H9 (cell line): ENCODE results near the gene EDDM3A. TPM values are rescaled to one million over a fixed set of nuclear protein-coding genes. Genes with fewer than 3 reads are reported as not detected.
A peak's percentile ranks its signal among the peaks of the same experiment; 100 is the strongest.

Experiments
- DNase-seq: peaks from one replicate; pipeline ENCODE4 v3.0.0-alpha.2; 2017
- H2AFZ ChIP-seq: one replicate; pipeline ENCODE4 v1.6.1; 2013; ENCODE audit warnings: mild to moderate bottlenecking, low read length, control low read depth, moderate library complexity
- H2AK5ac ChIP-seq: 2 replicates; pipeline ENCODE4 v1.6.1; 2013; ENCODE audit warnings: low read length, control low read depth, mixed read lengths; ENCODE audit not compliant: insufficient read length
- H2BK120ac ChIP-seq: one replicate; pipeline ENCODE4 v1.6.1; 2013; ENCODE audit warnings: low read depth, mild to moderate bottlenecking, low read length, control low read depth, inconsistent platforms; ENCODE audit not compliant: poor library complexity, severe bottlenecking
- H2BK12ac ChIP-seq: 2 replicates; pipeline ENCODE4 v1.6.1; 2013; ENCODE audit warnings: low read length, control low read depth, mixed read lengths, low read depth; ENCODE audit not compliant: insufficient read length
- H2BK15ac ChIP-seq: 2 replicates; pipeline ENCODE4 v1.6.1; 2013; ENCODE audit warnings: low read depth, low read length, control low read depth
- H2BK20ac ChIP-seq: one replicate; pipeline ENCODE4 v1.6.1; 2013; ENCODE audit warnings: low read depth, mild to moderate bottlenecking, low read length, control low read depth, inconsistent platforms; ENCODE audit not compliant: poor library complexity, severe bottlenecking
- H2BK5ac ChIP-seq: 2 replicates; pipeline ENCODE4 v1.6.1; 2013; ENCODE audit warnings: low read length, control low read depth, mixed read lengths; ENCODE audit not compliant: insufficient read length
- H3K14ac ChIP-seq: 2 replicates; pipeline ENCODE4 v1.6.1; 2013; ENCODE audit warnings: low read length, control low read depth; ENCODE audit not compliant: insufficient read depth
- H3K18ac ChIP-seq: 2 replicates; pipeline ENCODE4 v1.6.1; 2013; ENCODE audit warnings: low read depth, mild to moderate bottlenecking, mixed read lengths, low read length, control low read depth; ENCODE audit not compliant: insufficient read length
- H3K23ac ChIP-seq: 2 replicates; pipeline ENCODE4 v1.6.1; 2013; ENCODE audit warnings: low read length, control low read depth, mixed read lengths, low read depth; ENCODE audit not compliant: insufficient read length
- H3K23me2 ChIP-seq: 2 replicates; pipeline ENCODE4 v1.6.1; 2013; ENCODE audit warnings: low read depth, mild to moderate bottlenecking, mixed read lengths, low read length, control low read depth; ENCODE audit not compliant: insufficient read length, poor library complexity, severe bottlenecking
- H3K27ac ChIP-seq: 2 replicates; pipeline ENCODE4 v1.5.1; 2013; ENCODE audit warnings: low read length, control low read depth, mixed read lengths, low read depth; ENCODE audit not compliant: insufficient read length
- H3K27me3 ChIP-seq: 2 replicates; pipeline ENCODE4 v1.6.1; 2013; ENCODE audit warnings: low read length, control low read depth, inconsistent platforms; ENCODE audit not compliant: insufficient read depth
- H3K4ac ChIP-seq: 2 replicates; pipeline ENCODE4 v1.6.1; 2013; ENCODE audit warnings: low read depth, mild to moderate bottlenecking, control low read depth, inconsistent platforms, low read length, moderate library complexity
- H3K4me1 ChIP-seq: 2 replicates; pipeline ENCODE4 v1.6.1; 2013; ENCODE audit warnings: low read length, control low read depth, inconsistent platforms; ENCODE audit not compliant: insufficient read depth
- H3K4me2 ChIP-seq: 2 replicates; pipeline ENCODE4 v1.6.1; 2013; ENCODE audit warnings: low read length, control low read depth, mixed read lengths; ENCODE audit not compliant: insufficient read length, insufficient read depth
- H3K56ac ChIP-seq: 2 replicates; pipeline ENCODE4 v1.6.1; 2013; ENCODE audit warnings: low read depth, mild to moderate bottlenecking, mixed read lengths, low read length, control low read depth; ENCODE audit not compliant: insufficient read length
- H3K79me1 ChIP-seq: 2 replicates; pipeline ENCODE4 v1.6.1; 2013; ENCODE audit warnings: low read depth, mild to moderate bottlenecking, moderate library complexity, low read length, control low read depth, inconsistent platforms; ENCODE audit not compliant: insufficient read depth, poor library complexity, severe bottlenecking
- H3K79me2 ChIP-seq: 2 replicates; pipeline ENCODE4 v1.6.1; 2013; ENCODE audit warnings: low read length, control low read depth, inconsistent platforms; ENCODE audit not compliant: insufficient read depth
- H3K9ac ChIP-seq: 2 replicates; pipeline ENCODE4 v1.6.1; 2013; ENCODE audit warnings: low read length, control low read depth, mixed read lengths; ENCODE audit not compliant: insufficient read length; ENCODE audit errors: extremely low read depth
- H3K9me3 ChIP-seq: one replicate; pipeline ENCODE4 v1.6.1; 2013; ENCODE audit warnings: low read depth, low read length, inconsistent platforms; ENCODE audit not compliant: control insufficient read depth
- H3T11ph ChIP-seq: one replicate; pipeline ENCODE4 v1.6.1; 2013; ENCODE audit warnings: mild to moderate bottlenecking, low read length, control low read depth, inconsistent platforms
- H4K20me1 ChIP-seq: one replicate; pipeline ENCODE4 v1.6.1; 2013; ENCODE audit not compliant: control insufficient read depth, insufficient read length, insufficient read depth
- H4K5ac ChIP-seq: 2 replicates; pipeline ENCODE4 v1.6.1; 2013; ENCODE audit warnings: low read depth, mild to moderate bottlenecking, mixed read lengths, low read length, control low read depth; ENCODE audit not compliant: insufficient read length
- H4K8ac ChIP-seq: replicated peaks from 2 replicates; pipeline ENCODE4 v1.6.1; 2013; ENCODE audit warnings: low read length, control low read depth, mixed read lengths, low read depth; ENCODE audit not compliant: insufficient read length
- H4K91ac ChIP-seq: 2 replicates; pipeline ENCODE4 v1.6.1; 2013; ENCODE audit warnings: low read depth, mild to moderate bottlenecking, moderate library complexity, mixed read lengths, low read length, control low read depth; ENCODE audit not compliant: insufficient read length
- H3K27ac Mint-ChIP-seq, 3 experiments: 2 replicates in 2 of 3; 3 replicates in 1 of 3; pipeline ENCODE4 v1.8.0; 2020 to 2021; ENCODE audit warnings: mixed read lengths in 3 of 3, mild to moderate bottlenecking in 1 of 3, moderate library complexity in 1 of 3
- H3K27me3 Mint-ChIP-seq: 2 replicates; pipeline ENCODE4 v1.8.0; 2021; ENCODE audit warnings: low read depth, mild to moderate bottlenecking, moderate library complexity, mixed read lengths
- H3K36me3 Mint-ChIP-seq, 3 experiments: 2 replicates in 2 of 3; 3 replicates in 1 of 3; pipeline ENCODE4 v1.8.0; 2020 to 2021; ENCODE audit warnings: low read depth in 3 of 3, mixed read lengths in 3 of 3; ENCODE audit not compliant: insufficient read depth in 1 of 3
- H3K4me1 Mint-ChIP-seq, 2 experiments: 2 replicates each; pipeline ENCODE4 v1.8.0; 2020; ENCODE audit warnings: mixed read lengths in 2 of 2
- H3K4me3 Mint-ChIP-seq, 2 experiments: 2 replicates in 1 of 2; 3 replicates in 1 of 2; pipeline ENCODE4 v1.8.0; 2020 to 2021; ENCODE audit warnings: mild to moderate bottlenecking in 2 of 2, mixed read lengths in 2 of 2, moderate library complexity in 1 of 2
- H3K9me3 Mint-ChIP-seq, 2 experiments: 2 replicates in 1 of 2; 3 replicates in 1 of 2; pipeline ENCODE4 v1.8.0; 2020; ENCODE audit warnings: mild to moderate bottlenecking in 2 of 2, mixed read lengths in 2 of 2, moderate library complexity in 1 of 2
- WGBS: extraction: QIAGEN DNeasy Blood & Tissue Kit; methylation state at CpG from one replicate; pipeline ENCODE4 v1.1.7; 2013; ENCODE audit warnings: missing lambda C conversion rate, low lambda C conversion rate, mixed read lengths; ENCODE audit not compliant: insufficient read length; ENCODE audit errors: extremely low coverage; 5-methylcytosine and 5-hydroxymethylcytosine counted together
- total RNA-seq: library from RNA; stranded (reverse); gene quantifications from 2 replicates; pipeline ENCODE4 v1.2.1, GENCODE V29; 2021
- TF ChIP-seq, protein P1 (sequence below): fragments of 200-600 bp; sonication (generic); conservative IDR thresholded peaks from 3 replicates; pipeline ENCODE4 v1.8.0; 2021; ENCODE audit warnings: antibody characterized with exemption, mild to moderate bottlenecking

EDDM3A gene
- total RNA-seq, 1 experiment from 2014 or later, result not detected

DNA sequence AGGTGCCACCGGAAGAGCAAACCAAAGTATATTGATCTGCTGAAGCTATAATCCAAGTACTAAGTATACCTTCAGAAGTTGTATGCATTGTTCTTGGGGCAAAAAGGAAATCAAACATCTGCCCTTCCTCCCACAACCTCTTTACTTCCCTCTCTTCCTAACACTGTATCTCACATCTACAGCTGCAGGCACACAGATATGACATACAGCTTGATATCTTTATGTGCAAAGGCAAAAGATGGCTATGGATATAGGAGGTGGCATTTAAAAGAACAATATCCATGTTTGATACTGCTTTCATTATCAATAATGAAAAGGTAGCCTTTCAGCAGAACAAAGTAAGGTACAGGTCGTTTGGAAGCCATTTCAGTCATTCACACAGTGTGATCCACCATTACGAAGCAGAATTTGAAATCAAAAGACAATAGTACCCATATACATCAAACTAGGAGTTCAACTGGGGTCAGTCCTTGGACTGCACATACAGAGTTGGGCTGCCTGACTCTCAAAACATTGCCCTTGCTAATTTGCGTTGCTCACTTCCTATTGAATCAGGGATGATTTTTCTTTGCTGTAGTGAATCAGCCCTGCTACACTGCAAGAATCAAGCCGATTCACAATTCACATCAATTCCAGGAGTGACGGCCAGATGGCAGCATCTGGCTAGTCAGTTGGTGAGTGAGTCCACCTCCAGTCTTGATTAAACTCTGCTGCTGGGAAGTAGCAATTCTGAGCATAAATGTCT, 48.2 kb upstream of the EDDM3A start:
- no CpG with 5 or more reads among the region's 6 CpGs for WGBS
- no peak overlapping the region for H3K4me2 ChIP-seq
- Mint-ChIP-seq H3K27ac (no peak overlapping the region), H3K36me3 (peaks cover 0 to 7% (median 0%) of the 10 kb centered on the region in 3 experiments; a peak in 3 of 7 replicates), H3K27me3 (no peaks in the 10 kb centered on the region), H3K4me1 (peaks cover 8 to 10% of the 10 kb centered on the region in 2 experiments; a peak in 3 of 4 replicates), H3K9me3 (no peaks in the 10 kb centered on the region; a peak in 2 of 5 replicates), H3K4me3 (no peak overlapping the region)
- peak overlapping the region; percentile 12 for H3K9ac ChIP-seq
- no peak overlapping the region for H3K27ac ChIP-seq
- H3K23me2 ChIP-seq, result no peaks in the 10 kb centered on the region
- H3K56ac ChIP-seq, result no peak overlapping the region
- TF ChIP-seq, protein P1, sequence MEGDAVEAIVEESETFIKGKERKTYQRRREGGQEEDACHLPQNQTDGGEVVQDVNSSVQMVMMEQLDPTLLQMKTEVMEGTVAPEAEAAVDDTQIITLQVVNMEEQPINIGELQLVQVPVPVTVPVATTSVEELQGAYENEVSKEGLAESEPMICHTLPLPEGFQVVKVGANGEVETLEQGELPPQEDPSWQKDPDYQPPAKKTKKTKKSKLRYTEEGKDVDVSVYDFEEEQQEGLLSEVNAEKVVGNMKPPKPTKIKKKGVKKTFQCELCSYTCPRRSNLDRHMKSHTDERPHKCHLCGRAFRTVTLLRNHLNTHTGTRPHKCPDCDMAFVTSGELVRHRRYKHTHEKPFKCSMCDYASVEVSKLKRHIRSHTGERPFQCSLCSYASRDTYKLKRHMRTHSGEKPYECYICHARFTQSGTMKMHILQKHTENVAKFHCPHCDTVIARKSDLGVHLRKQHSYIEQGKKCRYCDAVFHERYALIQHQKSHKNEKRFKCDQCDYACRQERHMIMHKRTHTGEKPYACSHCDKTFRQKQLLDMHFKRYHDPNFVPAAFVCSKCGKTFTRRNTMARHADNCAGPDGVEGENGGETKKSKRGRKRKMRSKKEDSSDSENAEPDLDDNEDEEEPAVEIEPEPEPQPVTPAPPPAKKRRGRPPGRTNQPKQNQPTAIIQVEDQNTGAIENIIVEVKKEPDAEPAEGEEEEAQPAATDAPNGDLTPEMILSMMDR, result peak; percentile 93
- no peak overlapping the region for H4K5ac ChIP-seq
- no peak overlapping the region for H2BK15ac ChIP-seq
- H3K27me3 ChIP-seq, result no peaks in the 10 kb centered on the region
- H4K20me1 ChIP-seq, result no peaks in the 10 kb centered on the region
- H2BK5ac ChIP-seq, result no peak overlapping the region
- H3K9me3 ChIP-seq, result no peaks in the 10 kb centered on the region
- H2AK5ac ChIP-seq, result no peak overlapping the region
- no peak overlapping the region for H2BK12ac ChIP-seq
- no peaks in the 10 kb centered on the region for H3K79me1 ChIP-seq
- no peak overlapping the region for H3K14ac ChIP-seq
- H4K91ac ChIP-seq, result no peak overlapping the region
- DNase-seq, result peak; percentile 73
- H4K8ac ChIP-seq, result no peak overlapping the region
- no peak overlapping the region for H2AFZ ChIP-seq
- H3K18ac ChIP-seq, result no peak overlapping the region
- H3T11ph ChIP-seq, result no peak overlapping the region
- no peaks in the 10 kb centered on the region for H3K4me1 ChIP-seq
- H3K23ac ChIP-seq, result no peak overlapping the region
- no peaks in the 10 kb centered on the region for H3K79me2 ChIP-seq
- no peak overlapping the region for H3K4ac ChIP-seq
- no peak overlapping the region for H2BK20ac ChIP-seq
- no peak overlapping the region for H2BK120ac ChIP-seq
